Rectal smooth muscle tissue (tissue), 1 donor: Measurements from ENCODE around the gene TNPO2.

Source experiments
- H3K27ac ChIP-seq: one replicate; pipeline ENCODE4 v1.7.0; 2013; ENCODE audit warnings: low read depth, low read length, inconsistent platforms
- H3K27me3 ChIP-seq: one replicate; pipeline ENCODE4 v1.7.0; 2013; ENCODE audit warnings: low read length; ENCODE audit not compliant: control insufficient read depth, insufficient read depth
- H3K36me3 ChIP-seq: one replicate; pipeline ENCODE4 v1.7.0; 2013; ENCODE audit warnings: low read length; ENCODE audit not compliant: control insufficient read depth, insufficient read depth
- H3K4me1 ChIP-seq: one replicate; pipeline ENCODE4 v1.7.0; 2013; ENCODE audit warnings: low read length; ENCODE audit not compliant: control insufficient read depth, insufficient read depth
- H3K4me3 ChIP-seq: one replicate; pipeline ENCODE4 v1.7.0; 2013; ENCODE audit warnings: low read length
- H3K9ac ChIP-seq: one replicate; pipeline ENCODE4 v1.7.0; 2013; ENCODE audit warnings: low read length

TNPO2 gene

DNA sequence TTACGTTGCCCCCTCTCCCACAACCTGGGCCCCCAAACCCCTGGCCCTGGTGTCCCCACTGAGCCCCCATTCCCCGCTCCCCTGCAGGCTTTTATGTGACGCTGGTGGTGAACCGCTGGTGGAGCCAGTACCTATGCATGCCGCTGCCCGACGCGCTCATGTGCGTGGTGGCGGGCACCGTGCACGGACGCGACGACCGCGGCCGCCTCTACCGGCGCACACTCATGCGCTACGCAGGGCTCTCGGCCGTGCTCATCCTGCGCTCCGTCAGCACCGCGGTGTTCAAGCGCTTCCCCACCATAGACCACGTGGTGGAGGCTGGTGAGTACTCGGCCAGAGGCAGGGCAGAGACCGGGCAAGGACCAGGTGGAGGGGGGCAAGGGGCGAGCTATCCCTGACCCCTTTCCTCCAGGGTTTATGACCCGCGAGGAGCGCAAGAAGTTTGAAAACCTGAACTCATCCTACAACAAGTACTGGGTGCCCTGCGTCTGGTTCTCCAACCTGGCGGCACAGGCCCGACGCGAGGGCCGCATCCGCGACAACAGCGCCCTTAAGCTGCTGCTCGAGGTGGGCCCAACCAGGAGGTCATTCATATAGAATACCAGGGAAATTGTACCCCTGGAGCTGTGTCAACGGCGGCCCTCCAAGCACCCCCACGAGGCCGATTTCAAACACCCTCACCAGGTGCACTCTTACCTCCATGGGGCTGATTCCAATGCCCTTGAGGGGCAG is 30.9 kb upstream of the TNPO2 start:
- H3K27me3 ChIP-seq: peaks cover 4% of the 10 kb centered on the region
- no peaks in the 10 kb centered on the region for H3K36me3 ChIP-seq
- H3K4me3 ChIP-seq: no peak overlapping the region
- no peaks in the 10 kb centered on the region for H3K4me1 ChIP-seq
- no peak overlapping the region for H3K27ac ChIP-seq
- no peak overlapping the region for H3K9ac ChIP-seq

DNA sequence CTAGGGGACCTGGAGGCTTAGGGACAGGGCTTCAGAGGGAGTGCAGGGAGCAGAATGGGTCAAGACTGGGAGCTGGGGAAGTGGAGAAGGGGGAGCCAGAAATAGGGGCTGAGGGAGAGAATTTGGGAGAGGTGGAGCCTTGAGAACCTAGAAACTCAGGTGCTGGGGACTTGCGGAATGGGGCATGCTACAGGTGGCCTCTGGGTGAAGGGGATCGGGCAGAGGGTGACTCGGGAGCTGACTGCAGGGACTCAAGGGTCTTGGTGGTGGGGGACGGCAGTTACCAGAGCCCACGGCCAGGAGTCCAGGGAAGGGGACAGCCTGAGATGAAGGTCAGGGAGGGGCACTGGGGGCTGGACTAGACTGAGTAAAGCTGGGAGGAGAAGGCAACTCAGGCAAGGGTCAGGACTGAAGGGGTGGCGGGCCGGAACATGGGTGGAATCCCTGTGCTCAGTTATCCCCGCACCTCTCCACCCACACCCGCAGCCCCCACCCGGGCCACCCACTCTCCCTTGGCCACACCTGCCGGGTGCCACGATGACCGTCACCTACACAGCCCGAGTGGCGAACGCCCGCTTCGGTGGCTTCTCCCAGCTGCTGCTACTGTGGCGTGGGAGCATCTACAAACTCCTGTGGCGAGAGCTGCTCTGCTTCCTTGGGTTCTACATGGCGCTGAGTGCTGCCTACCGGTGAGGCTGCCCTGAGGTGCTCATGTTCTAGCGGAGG is 28.5 kb upstream of the TNPO2 start:
- Histone ChIP-seq H3K4me1 (no peaks in the 10 kb centered on the region), H3K36me3 (peaks cover 6% of the 10 kb centered on the region), H3K4me3 (no peak overlapping the region), H3K9ac (no peak overlapping the region), H3K27me3 (peaks cover 4% of the 10 kb centered on the region), H3K27ac (no peak overlapping the region)

DNA sequence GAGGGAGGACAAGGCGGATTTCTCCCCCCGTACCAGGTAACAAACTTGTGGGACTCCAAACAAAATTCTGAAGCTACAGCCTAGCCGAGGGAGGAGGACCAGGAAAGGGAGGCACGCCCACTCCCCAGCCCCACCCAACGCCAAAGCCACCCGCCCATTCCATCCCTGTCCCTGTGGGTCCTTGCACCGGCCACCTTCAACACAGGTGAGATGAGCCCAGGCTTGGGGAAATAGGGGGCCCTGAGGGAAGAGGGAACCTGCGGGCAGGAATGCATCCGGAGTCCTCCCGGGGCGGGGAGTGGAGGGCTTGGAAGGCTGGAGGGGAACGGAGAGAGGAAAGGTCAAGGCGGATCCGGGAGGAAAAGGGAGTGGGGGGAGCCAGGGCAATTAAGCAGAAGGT is 27.9 kb upstream of the TNPO2 start, which contains the start of gene BEST2:
Gene BEST2, plus strand, starts transcription at position 157 of the 400 bp plus-strand sequence. CDS start 802 bp downstream, outside the sequence.
- Histone ChIP-seq H3K4me1 (no peaks in the 10 kb centered on the region), H3K27ac (no peak within 1 kb of the TSS), H3K36me3 (peaks cover 10% of the 10 kb centered on the region), H3K4me3 (no peak within 1 kb of the TSS), H3K27me3 (peaks cover 4% of the 10 kb centered on the region), H3K9ac (no peak within 1 kb of the TSS)

DNA sequence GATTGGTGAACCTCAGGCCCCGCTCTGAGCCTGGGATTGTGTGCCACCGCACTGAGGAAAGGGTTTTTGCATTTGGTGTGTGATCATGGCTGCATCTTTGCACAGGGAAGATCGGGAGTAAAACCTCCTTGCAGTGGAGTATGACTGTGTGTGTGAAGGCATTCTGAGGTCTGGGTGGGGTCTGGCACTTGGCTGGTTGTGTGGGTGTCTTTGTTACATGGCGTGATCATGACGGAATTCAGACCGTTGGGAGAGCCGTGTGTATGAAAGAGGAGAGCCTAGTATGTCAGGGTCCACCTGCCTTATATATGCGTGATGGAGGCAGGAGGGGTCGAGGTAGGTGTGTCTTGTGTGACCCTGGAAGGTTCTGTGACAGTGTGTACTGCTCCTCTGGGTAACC is 27.1 kb upstream of the TNPO2 start:
- H3K4me1 ChIP-seq: no peaks in the 10 kb centered on the region
- H3K36me3 ChIP-seq: peaks cover 10% of the 10 kb centered on the region
- H3K9ac ChIP-seq: no peak overlapping the region
- no peak overlapping the region for H3K4me3 ChIP-seq
- no peak overlapping the region for H3K27ac ChIP-seq
- peaks cover 4% of the 10 kb centered on the region for H3K27me3 ChIP-seq

DNA sequence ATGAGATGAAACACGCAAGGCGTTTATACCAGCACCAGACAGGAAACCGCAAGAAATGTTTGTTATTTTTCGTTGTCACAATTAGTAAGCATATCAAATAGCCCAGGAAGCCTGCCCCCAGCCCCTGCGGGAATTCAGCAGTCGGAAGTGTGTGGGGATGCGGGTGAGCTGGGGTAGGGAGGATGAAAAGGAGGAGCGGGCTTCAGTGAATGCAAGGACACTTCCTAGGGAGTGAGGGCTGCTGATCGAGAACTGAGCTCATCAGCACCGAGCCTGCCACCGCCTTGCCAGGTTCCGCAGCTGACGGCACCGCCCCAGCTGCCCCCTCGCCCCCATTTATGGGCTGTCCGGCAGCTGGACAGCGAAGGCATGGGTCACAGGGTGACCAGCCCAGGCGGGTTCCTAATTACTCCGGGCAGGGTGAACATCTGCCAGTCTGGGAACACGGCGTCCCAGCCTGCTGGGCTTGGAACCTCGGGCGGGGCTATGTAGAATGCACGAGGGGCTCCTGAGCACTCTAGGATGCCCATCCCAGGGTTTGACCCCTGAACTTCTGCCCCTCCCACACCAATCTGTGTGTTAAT is 26.3 kb upstream of the TNPO2 start:
- no peak overlapping the region for H3K4me3 ChIP-seq
- H3K36me3 ChIP-seq: peaks cover 17% of the 10 kb centered on the region
- peaks cover 4% of the 10 kb centered on the region for H3K27me3 ChIP-seq
- H3K27ac ChIP-seq: no peak overlapping the region
- no peaks in the 10 kb centered on the region for H3K4me1 ChIP-seq
- H3K9ac ChIP-seq: no peak overlapping the region

DNA sequence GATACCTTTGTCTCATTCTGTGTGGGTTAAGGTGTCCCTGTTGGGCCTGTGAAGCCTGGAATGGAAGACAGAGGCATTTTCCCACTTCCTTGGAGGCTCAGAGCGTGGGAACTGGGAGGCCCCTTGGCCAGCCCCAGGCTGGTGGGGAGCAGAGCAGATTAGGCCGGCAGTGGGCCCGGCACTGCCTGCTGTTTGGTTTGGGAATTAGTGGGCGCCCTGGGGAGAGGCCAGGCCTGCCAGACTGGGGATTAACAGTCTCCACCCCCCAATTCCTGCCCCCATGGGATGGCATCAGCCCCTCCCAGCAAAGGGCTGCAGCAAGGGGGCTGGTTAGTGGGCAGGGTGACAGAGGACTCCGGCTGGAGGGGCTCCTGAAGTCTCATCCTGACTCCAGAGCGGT is 24.8 kb upstream of the TNPO2 start:
- peaks cover 17% of the 10 kb centered on the region for H3K36me3 ChIP-seq
- no peak overlapping the region for H3K9ac ChIP-seq
- peaks cover 4% of the 10 kb centered on the region for H3K27me3 ChIP-seq

DNA sequence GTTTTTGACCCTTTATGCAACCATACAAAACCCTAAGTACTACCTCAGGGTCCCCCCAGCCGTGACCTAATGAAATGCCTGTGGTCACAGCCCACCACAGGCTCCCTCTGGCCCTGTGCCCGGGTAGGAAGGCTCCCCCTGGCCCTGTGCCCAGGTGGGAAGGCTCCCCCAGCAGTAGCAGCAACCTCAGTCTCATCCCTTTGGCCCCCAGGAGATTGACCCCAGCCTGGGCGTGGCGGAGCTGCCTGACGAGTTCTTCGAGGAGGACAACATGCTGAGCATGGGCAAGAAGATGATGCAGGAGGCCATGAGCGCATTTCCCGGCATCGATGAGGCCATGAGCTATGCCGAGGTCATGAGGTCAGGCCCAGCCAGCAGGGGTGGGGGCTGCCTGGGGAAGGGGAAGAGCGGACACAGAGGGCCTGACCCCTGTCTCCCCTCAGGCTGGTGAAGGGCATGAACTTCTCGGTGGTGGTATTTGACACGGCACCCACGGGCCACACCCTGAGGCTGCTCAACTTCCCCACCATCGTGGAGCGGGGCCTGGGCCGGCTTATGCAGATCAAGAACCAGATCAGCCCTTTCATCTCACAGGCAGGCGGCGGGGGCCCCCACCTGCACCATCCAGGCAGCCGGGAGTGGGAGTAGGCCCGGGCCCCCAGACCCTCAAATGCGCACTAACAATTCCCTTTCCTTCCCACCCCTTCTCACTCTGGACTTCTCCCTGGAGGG is 21.6 kb upstream of the TNPO2 start:
- Histone ChIP-seq H3K27ac (no peak overlapping the region), H3K36me3 (peaks cover 28% of the 10 kb centered on the region), H3K9ac (no peak overlapping the region)

More for the DNA sequence above, 24.8 kb upstream of the TNPO2 start:
- Histone ChIP-seq H3K4me1 (no peaks in the 10 kb centered on the region), H3K27ac (no peak overlapping the region), H3K4me3 (no peak overlapping the region)

DNA sequence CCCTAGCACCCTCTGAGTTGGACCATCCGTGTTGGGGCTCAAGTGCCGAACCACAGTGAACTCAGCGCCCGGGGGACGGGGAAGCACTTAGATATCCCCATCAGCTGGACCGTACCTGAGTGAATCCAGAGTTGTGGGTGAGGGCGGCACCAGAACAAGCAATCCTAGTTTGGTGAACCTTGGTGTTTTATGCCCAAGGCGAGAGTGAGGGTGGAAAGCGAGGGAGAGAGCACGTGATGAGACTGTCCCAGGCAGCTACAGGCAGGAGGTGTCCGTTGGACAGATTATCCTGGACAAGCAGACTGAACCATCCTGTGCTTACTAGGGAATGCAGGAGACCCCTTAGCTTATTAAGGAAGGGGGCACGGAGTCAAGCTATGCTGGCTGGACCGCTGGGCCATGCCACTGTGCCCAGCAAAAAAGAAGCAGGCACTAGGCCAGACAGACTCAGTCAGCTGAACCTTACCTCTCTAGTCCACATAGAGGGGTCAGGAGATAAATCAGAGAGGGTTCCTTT is 14.2 kb upstream of the TNPO2 start:
- peak overlapping the region; percentile 16 for H3K9ac ChIP-seq
- peaks cover 12% of the 10 kb centered on the region for H3K36me3 ChIP-seq
- peak overlapping the region; percentile 91 for H3K27ac ChIP-seq
- H3K27me3 ChIP-seq: no peaks in the 10 kb centered on the region
- H3K4me1 ChIP-seq: peaks cover 19% of the 10 kb centered on the region
- peak overlapping the region; percentile 93 for H3K4me3 ChIP-seq

More for the DNA sequence above, 21.6 kb upstream of the TNPO2 start:
- no peak overlapping the region for H3K4me3 ChIP-seq
- no peaks in the 10 kb centered on the region for H3K27me3 ChIP-seq
- H3K4me1 ChIP-seq: no peaks in the 10 kb centered on the region

DNA sequence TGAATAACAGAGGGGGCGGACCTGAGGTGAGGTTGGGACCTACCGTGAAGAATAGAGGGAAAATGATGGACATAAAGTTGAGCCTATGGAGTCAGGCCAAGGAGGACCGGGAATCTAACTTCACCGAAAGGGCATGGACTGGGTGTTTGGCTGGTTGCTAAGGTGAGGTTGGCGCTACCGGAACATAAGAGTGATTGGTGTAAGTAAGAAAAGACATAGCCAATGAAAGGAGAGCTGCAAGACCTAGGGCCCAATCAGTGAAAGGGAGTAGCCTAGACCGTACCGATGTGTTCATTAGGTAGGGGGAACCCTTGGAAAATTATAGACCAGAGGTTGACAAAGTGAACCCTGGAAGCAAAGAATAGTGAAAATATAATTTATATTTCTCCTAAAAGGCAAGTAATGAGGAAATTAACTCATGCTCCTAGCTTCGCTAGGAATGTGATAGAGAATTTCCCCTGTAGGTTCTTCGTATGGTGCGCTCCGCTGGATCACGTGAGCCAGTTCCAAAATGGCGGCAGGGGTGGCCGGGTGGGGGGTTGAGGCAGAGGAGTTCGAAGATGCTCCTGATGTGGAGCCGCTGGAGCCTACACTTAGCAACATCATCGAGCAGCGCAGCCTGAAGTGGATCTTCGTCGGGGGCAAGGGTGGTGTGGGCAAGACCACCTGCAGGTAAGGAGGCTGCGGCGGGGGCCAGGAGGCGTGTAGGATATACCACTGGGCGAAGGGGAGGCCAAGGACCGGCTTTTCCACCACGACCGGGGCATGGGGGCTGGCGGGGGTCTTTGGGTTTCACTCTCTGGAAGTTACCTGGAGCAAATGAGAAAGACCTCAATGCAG is 13.5 kb upstream of the TNPO2 start, which contains the start of gene GET3:
Gene GET3, plus strand, starts transcription at position 503 of the 840 bp plus-strand sequence. Its CDS starts 9 bp downstream, at position 512.
- H3K27me3 ChIP-seq: no peaks in the 10 kb centered on the region
- H3K36me3 ChIP-seq: peaks cover 9% of the 10 kb centered on the region
- H3K27ac ChIP-seq: peak within 1 kb of the TSS; percentile 91
- peak within 1 kb of the TSS; percentile 25 for H3K9ac ChIP-seq
- H3K4me3 ChIP-seq: peak within 1 kb of the TSS; percentile 93
- H3K4me1 ChIP-seq: peaks cover 21% of the 10 kb centered on the region

DNA sequence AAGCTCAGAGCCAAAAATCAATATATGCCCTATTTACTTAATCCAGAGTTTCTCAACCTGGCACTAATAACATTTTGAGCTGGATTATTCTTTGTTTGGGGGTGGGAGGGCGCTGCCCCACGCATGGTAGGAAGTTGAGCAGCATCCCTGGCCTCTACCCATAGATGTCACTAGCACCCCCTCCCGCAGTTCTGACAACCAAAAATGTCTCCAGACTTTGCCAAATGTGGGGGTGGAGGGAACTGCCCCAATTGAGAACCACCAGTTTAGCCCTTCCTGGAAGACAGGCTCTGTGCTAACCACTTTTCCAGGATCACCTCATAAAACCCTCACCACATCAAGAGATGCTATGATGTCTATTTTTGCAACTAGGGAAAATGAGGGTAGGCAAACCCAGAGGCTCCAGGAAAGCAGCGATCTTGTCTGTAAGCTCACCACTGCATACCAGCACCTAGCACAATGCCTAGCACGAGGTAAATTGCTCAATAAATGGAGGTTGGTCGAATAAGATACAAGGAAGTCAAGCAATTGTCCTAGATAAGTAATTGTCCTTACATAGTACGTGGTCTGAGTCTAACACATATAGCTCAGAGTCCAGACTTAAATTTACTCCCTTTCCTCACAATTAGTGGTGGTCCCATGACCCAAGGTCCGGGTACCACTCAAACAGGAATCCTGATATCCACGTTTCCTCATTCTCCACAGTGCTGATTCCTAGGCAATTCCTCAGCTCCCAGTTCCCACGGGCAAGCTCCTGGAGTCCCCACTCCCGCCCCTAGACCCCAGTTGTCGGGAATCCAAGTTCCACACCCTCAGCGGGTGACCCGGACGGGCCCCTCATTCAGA is 9.9 kb upstream of the TNPO2 start:
- Histone ChIP-seq H3K27ac (peak overlapping the region; percentile 93), H3K36me3 (peaks cover 25% of the 10 kb centered on the region), H3K4me1 (peaks cover 21% of the 10 kb centered on the region), H3K9ac (peak overlapping the region; percentile 7), H3K4me3 (peak overlapping the region; percentile 63), H3K27me3 (no peaks in the 10 kb centered on the region)

DNA sequence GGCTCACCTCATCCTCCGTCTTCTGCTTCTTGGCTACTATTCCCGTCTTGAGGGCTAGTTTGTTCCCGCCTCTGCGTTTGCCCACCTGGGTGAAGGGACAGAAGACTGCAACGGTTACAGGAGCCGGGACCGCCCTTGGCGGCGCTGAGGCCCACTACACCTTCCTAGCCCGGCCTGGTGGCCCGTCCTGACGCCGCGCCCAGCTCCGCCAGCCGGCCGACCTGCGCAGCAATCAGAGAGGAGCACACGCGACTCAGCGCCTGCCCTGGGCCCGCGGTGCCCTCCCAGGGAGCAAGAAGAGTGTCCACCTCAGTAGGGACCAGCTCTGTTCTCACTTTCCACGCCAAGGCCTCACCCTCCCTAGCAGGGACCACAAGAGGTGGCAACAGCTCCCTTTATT is 7.6 kb upstream of the TNPO2 start:
- no peaks in the 10 kb centered on the region for H3K27me3 ChIP-seq
- peaks cover 13% of the 10 kb centered on the region for H3K4me1 ChIP-seq
- no peak overlapping the region for H3K9ac ChIP-seq
- no peak overlapping the region for H3K27ac ChIP-seq
- H3K4me3 ChIP-seq: no peak overlapping the region
- peaks cover 24% of the 10 kb centered on the region for H3K36me3 ChIP-seq
